Neural cell (in vitro differentiated cells): ENCODE results near the gene ALX3. TPM values are rescaled to one million over a fixed set of nuclear protein-coding genes. Genes with fewer than 3 reads are reported as not detected.

ENCODE experiments used
- H2AFZ ChIP-seq: fragments of 200-600, 300-800 bp; sonication (generic), shearing (Covaris generic); 2 replicates; pipeline ENCODE4 v1.6.0; 2014; ENCODE audit warnings: low read depth, mild to moderate bottlenecking, antibody characterized with exemption, low read length, moderate library complexity
- H3F3A ChIP-seq: fragments of 200-600 bp; shearing (Covaris generic); 2 replicates; pipeline ENCODE4 v1.6.1; 2016; ENCODE audit warnings: mild to moderate bottlenecking, moderate library complexity, mixed read lengths, antibody characterized with exemption, low read length; ENCODE audit not compliant: insufficient read depth, poor library complexity, severe bottlenecking
- H3K27ac ChIP-seq: fragments of 200-600, 300-800 bp; sonication (generic), shearing (Covaris generic); 2 replicates; pipeline ENCODE4 v1.5.1; 2014; ENCODE audit warnings: mild to moderate bottlenecking, low read length, moderate library complexity
- H3K27me3 ChIP-seq: fragments of 300-800, 200-600 bp; sonication (generic), shearing (Covaris generic); 2 replicates; pipeline ENCODE4 v1.6.0; 2014; ENCODE audit warnings: mild to moderate bottlenecking, low read depth, low read length, moderate library complexity; ENCODE audit not compliant: insufficient read depth
- H3K36me3 ChIP-seq: fragments of 300-800, 200-600 bp; sonication (generic), shearing (Covaris generic); 2 replicates; pipeline ENCODE4 v1.5.1; 2014; ENCODE audit warnings: mild to moderate bottlenecking, antibody characterized with exemption, low read length, moderate library complexity; ENCODE audit not compliant: insufficient read depth
- H3K4me2 ChIP-seq: fragments of 300-800, 200-600 bp; sonication (generic), shearing (Covaris generic); 2 replicates; pipeline ENCODE4 v1.6.0; 2014; ENCODE audit warnings: mild to moderate bottlenecking, low read length
- H3K4me3 ChIP-seq: fragments of 300-800, 200-600 bp; sonication (generic), shearing (Covaris generic); 2 replicates; pipeline ENCODE4 v1.5.1; 2014; ENCODE audit warnings: mild to moderate bottlenecking, low read length, moderate library complexity
- H3K79me2 ChIP-seq: fragments of 200-600 bp; shearing (Covaris generic); replicated peaks from 2 replicates; pipeline ENCODE4 v1.6.0; 2014; ENCODE audit warnings: mild to moderate bottlenecking, low read length, moderate library complexity; ENCODE audit not compliant: insufficient read depth
- H3K9ac ChIP-seq: fragments of 300-800, 200-600 bp; sonication (generic), shearing (Covaris generic); 2 replicates; pipeline ENCODE4 v1.6.1; 2016; ENCODE audit warnings: mild to moderate bottlenecking, low read length, mixed read lengths
- H3K9me2 ChIP-seq: fragments of 200-600 bp; shearing (Covaris generic); 2 replicates; pipeline ENCODE4 v1.6.1; 2016; ENCODE audit warnings: mild to moderate bottlenecking, low read length, mixed read lengths; ENCODE audit not compliant: insufficient read depth
- H3K9me3 ChIP-seq: fragments of 200-600, 300-800 bp; sonication (generic), shearing (Covaris generic); 2 replicates; pipeline ENCODE4 v1.6.1; 2016; ENCODE audit warnings: mild to moderate bottlenecking, mixed run types, low read length, moderate library complexity, mixed read lengths
- H4K20me1 ChIP-seq: fragments of 200-600 bp; shearing (Covaris generic); 2 replicates; pipeline ENCODE4 v1.6.1; 2016; ENCODE audit warnings: mild to moderate bottlenecking, mixed run types; ENCODE audit not compliant: insufficient read depth
- CTCF ChIP-seq: fragments of 450-650 bp; IDR thresholded peaks from 2 replicates; pipeline ENCODE4 v1.5.1; 2014; ENCODE audit warnings: antibody characterized with exemption, mild to moderate bottlenecking, moderate library complexity; ENCODE audit not compliant: poor library complexity, severe bottlenecking
- EP300 ChIP-seq: fragments of 450-650 bp; conservative IDR thresholded peaks from 2 replicates; pipeline ENCODE4 v1.6.1; 2014; ENCODE audit warnings: antibody characterized with exemption, mild to moderate bottlenecking, moderate library complexity; ENCODE audit not compliant: poor library complexity, severe bottlenecking
- EZH2 ChIP-seq: fragments of 200-600, 300-800 bp; shearing (Covaris generic), sonication (generic); IDR thresholded peaks from 2 replicates; pipeline ENCODE4 v1.6.1; 2014; ENCODE audit warnings: antibody characterized with exemption, low read length, borderline replicate concordance, mild to moderate bottlenecking; ENCODE audit not compliant: insufficient read depth, poor library complexity, severe bottlenecking
- MXI1 ChIP-seq: fragments of 450-650 bp; conservative IDR thresholded peaks from 2 replicates; pipeline ENCODE4 v1.6.1; 2014; ENCODE audit warnings: antibody characterized with exemption, mild to moderate bottlenecking; ENCODE audit not compliant: poor library complexity, severe bottlenecking
- POLR2AphosphoS5 ChIP-seq: IDR thresholded peaks from 2 replicates; pipeline ENCODE4 v1.6.1; 2012
- RAD21 ChIP-seq: fragments of 450-650 bp; conservative IDR thresholded peaks from 2 replicates; pipeline ENCODE4 v1.6.1; 2014; ENCODE audit warnings: antibody characterized with exemption, mild to moderate bottlenecking, moderate library complexity
- REST ChIP-seq: IDR thresholded peaks from 2 replicates; pipeline ENCODE4 v1.6.1; 2012; ENCODE audit warnings: borderline replicate concordance
- SMC3 ChIP-seq: fragments of 450-650 bp; conservative IDR thresholded peaks from 2 replicates; pipeline ENCODE4 v1.6.1; 2014; ENCODE audit warnings: antibody characterized with exemption, mild to moderate bottlenecking, moderate library complexity; ENCODE audit not compliant: poor library complexity
- TAF1 ChIP-seq: IDR thresholded peaks from 2 replicates; pipeline ENCODE4 v1.6.1; 2012; ENCODE audit warnings: low read depth
- polyA plus RNA-seq: library from polyadenylated mRNA; depleted of rRNA; stranded (reverse); fragments of >200 nt; gene quantifications from 2 replicates; pipeline ENCODE4 v1.2.3, GENCODE V29; 2014

Gene ALX3
- polyA plus RNA-seq, 1 donor from 2014 or later = not detected

GRCh38 chr1:110068646-110069403, 1.6 kb downstream of the ALX3 start:
- no peak overlapping the region for H3K27ac ChIP-seq
- H3K79me2 ChIP-seq = no peaks in the 10 kb centered on the region
- H3K27me3 ChIP-seq = peaks cover 83% of the 10 kb centered on the region
- H3K9me3 ChIP-seq = no peaks in the 10 kb centered on the region
- no peak for TF ChIP-seq SMC3
- TF ChIP-seq REST = no peak
- TF ChIP-seq POLR2AphosphoS5 = peak; percentile 97
- TF ChIP-seq EZH2 = peak; percentile 84
- TF ChIP-seq TAF1 = no peak
- no peak for TF ChIP-seq MXI1
- TF ChIP-seq RAD21 = no peak
- TF ChIP-seq EP300 = no peak
- TF ChIP-seq CTCF = peak; percentile 26
- no peak overlapping the region for H3K4me2 ChIP-seq
- H2AFZ ChIP-seq = no peak overlapping the region
- no peaks in the 10 kb centered on the region for H3F3A ChIP-seq
- no peak overlapping the region for H3K4me3 ChIP-seq
- no peaks in the 10 kb centered on the region for H3K36me3 ChIP-seq
- H4K20me1 ChIP-seq = no peaks in the 10 kb centered on the region
- H3K9me2 ChIP-seq = no peaks in the 10 kb centered on the region
- H3K9ac ChIP-seq = no peak overlapping the region

GRCh38 chr1:110067893-110068645, 2.4 kb downstream of the ALX3 start:
- Histone ChIP-seq H3K27ac (no peak overlapping the region), H3F3A (no peaks in the 10 kb centered on the region), H3K4me3 (peak overlapping the region; percentile 38), H4K20me1 (no peaks in the 10 kb centered on the region), H3K4me2 (no peak overlapping the region), H2AFZ (no peak overlapping the region), H3K9me3 (no peaks in the 10 kb centered on the region), H3K79me2 (no peaks in the 10 kb centered on the region), H3K27me3 (peaks cover 76% of the 10 kb centered on the region), H3K36me3 (no peaks in the 10 kb centered on the region), H3K9ac (no peak overlapping the region), H3K9me2 (no peaks in the 10 kb centered on the region)
- TF ChIP-seq EZH2 (peak; percentile 79), REST (no peak)
